HepG2 (cell line): ENCODE data around the gene YWHAH. TPM values are rescaled to one million over a fixed set of nuclear protein-coding genes. Genes with fewer than 3 reads are reported as not detected.

Source experiments
- BHLHE40 ChIP-seq: IDR thresholded peaks from 2 replicates; pipeline ENCODE4 v1.6.1; 2011; ENCODE audit warnings: low read length, improper control_type of control experiment
- CAMTA2 ChIP-seq: sonication (generic); formaldehyde crosslinking; IDR thresholded peaks from 2 replicates; pipeline ENCODE4 v1.4.0; 2020; ENCODE audit warnings: mild to moderate bottlenecking, missing genetic modification reagents, borderline replicate concordance
- CERS6 ChIP-seq: sonication (generic); formaldehyde crosslinking; IDR thresholded peaks from 2 replicates; pipeline ENCODE4 v1.5.0; 2020; ENCODE audit warnings: missing genetic modification reagents
- CREB1 ChIP-seq, 2 experiments: fragments of 450-650 bp in 1 of 2; IDR thresholded peaks; 2 replicates each; pipeline ENCODE4 v1.6.1; 2016 to 2017; ENCODE audit warnings: control low read depth in 1 of 2, mild to moderate bottlenecking in 1 of 2, missing compliant biosample characterization in 1 of 2, missing genetic modification characterization in 1 of 2
- ELF1 ChIP-seq: sonication (generic); formaldehyde crosslinking; IDR thresholded peaks from 2 replicates; pipeline ENCODE4 v1.4.0; 2020; ENCODE audit warnings: missing genetic modification reagents
- FOXA3 ChIP-seq: IDR thresholded peaks from 2 replicates; pipeline ENCODE4 v1.6.1; 2016; ENCODE audit warnings: missing genetic modification reagents, missing compliant biosample characterization
- FOXK2 ChIP-seq: fragments of 450-650 bp; IDR thresholded peaks from 2 replicates; pipeline ENCODE4 v1.6.1; 2016
- GTF3A ChIP-seq: sonication (generic); formaldehyde crosslinking; conservative IDR thresholded peaks from 2 replicates; pipeline ENCODE4 v1.4.0; 2020; ENCODE audit warnings: mild to moderate bottlenecking, missing genetic modification reagents
- GZF1 ChIP-seq: sonication (generic); formaldehyde crosslinking; IDR thresholded peaks from 2 replicates; pipeline ENCODE4 v1.5.1; 2020; ENCODE audit warnings: mild to moderate bottlenecking, missing genetic modification reagents
- HNF4G ChIP-seq, 2 experiments: sonication (generic) in 1 of 2; formaldehyde crosslinking in 1 of 2; IDR thresholded peaks; 2 replicates each; pipeline versions ENCODE4 v1.4.0 to v1.6.1; 2011 to 2020; ENCODE audit warnings: borderline replicate concordance in 2 of 2, low read depth in 2 of 2, mild to moderate bottlenecking in 2 of 2, low read length in 1 of 2, missing genetic modification reagents in 1 of 2, moderate library complexity in 1 of 2
- HNRNPH1 ChIP-seq: fragments of 200-400 bp; formaldehyde crosslinking; optimal IDR thresholded peaks from 2 replicates; pipeline ENCODE3; 2017; ENCODE audit warnings: mild to moderate bottlenecking, low read depth, low read length
- HOXA5 ChIP-seq: sonication (generic); formaldehyde crosslinking; IDR thresholded peaks from 2 replicates; pipeline ENCODE4 v1.4.0; 2020; ENCODE audit warnings: missing genetic modification reagents
- KLF13 ChIP-seq: sonication (generic); formaldehyde crosslinking; IDR thresholded peaks from 2 replicates; pipeline ENCODE4 v1.4.0; 2020; ENCODE audit warnings: mild to moderate bottlenecking, missing genetic modification reagents
- KLF16 ChIP-seq, 2 experiments: sonication (generic) in 1 of 2; formaldehyde crosslinking in 1 of 2; IDR thresholded peaks; 2 replicates each; pipeline versions ENCODE4 v1.6.1 to v1.8.0; 2016 to 2023; ENCODE audit warnings: missing genetic modification reagents in 2 of 2, missing compliant biosample characterization in 1 of 2
- PCBP1 ChIP-seq: fragments of 200-400 bp; formaldehyde crosslinking; IDR thresholded peaks from 2 replicates; pipeline ENCODE4 v1.6.1; 2017; ENCODE audit warnings: mild to moderate bottlenecking, low read depth, low read length, borderline replicate concordance
- POLR2G ChIP-seq: fragments of 200-400 bp; formaldehyde crosslinking; IDR thresholded peaks from 2 replicates; pipeline ENCODE4 v1.6.1; 2018; ENCODE audit warnings: mild to moderate bottlenecking, low read depth, low read length, moderate library complexity
- SIN3A ChIP-seq: IDR thresholded peaks from 2 replicates; pipeline ENCODE4 v1.6.1; 2011; ENCODE audit warnings: low read depth, mild to moderate bottlenecking, control low read depth, low read length, borderline replicate concordance
- ZNF160 ChIP-seq: sonication (generic); formaldehyde crosslinking; IDR thresholded peaks from 2 replicates; pipeline ENCODE4 v1.8.0; 2022; ENCODE audit warnings: mild to moderate bottlenecking, inconsistent platforms, missing genetic modification reagents
- ZNF331 ChIP-seq: sonication (generic); formaldehyde crosslinking; IDR thresholded peaks from 2 replicates; pipeline ENCODE4 v1.4.0; 2020; ENCODE audit warnings: missing genetic modification reagents
- ZNF468 ChIP-seq: sonication (generic); formaldehyde crosslinking; IDR thresholded peaks from 2 replicates; pipeline ENCODE4 v1.8.0; 2022; ENCODE audit warnings: mild to moderate bottlenecking, moderate library complexity, missing genetic modification reagents
- polyA plus RNA-seq, 8 experiments: library from polyadenylated mRNA; depleted of rRNA in 3 of 8; stranded (reverse) in 7 of 8; unstranded in 1 of 8; fragments of >200 nt; fragmentation: Illumina TruSeq in 4 of 8; extraction: Trizol in 4 of 8; gene quantifications; 2 replicates each; pipeline versions ENCODE4 v1.2.1 to v1.2.3, GENCODE V29; 2011 to 2016; ENCODE audit warnings: low read depth in 4 of 8, missing spikeins in 1 of 8, mixed read lengths in 1 of 8; ENCODE audit not compliant: insufficient read depth in 1 of 8
- total RNA-seq, 5 experiments: library from RNA; depleted of rRNA; stranded (reverse); fragments of >200 nt; fragmentation: Illumina TruSeq; extraction: Trizol; gene quantifications; 2 replicates each; pipeline ENCODE4 v1.2.3, GENCODE V29; 2016; ENCODE audit warnings: low read depth in 1 of 5
- TF ChIP-seq, protein P1 (sequence below): sonication (generic); formaldehyde crosslinking; IDR thresholded peaks from 2 replicates; pipeline ENCODE4 v1.5.1; 2020; ENCODE audit warnings: mild to moderate bottlenecking, missing genetic modification reagents, borderline replicate concordance
- TF ChIP-seq, protein P2 (sequence below), 2 experiments: fragments of 450-650 bp in 1 of 2; sonication (generic) in 1 of 2; formaldehyde crosslinking; IDR thresholded peaks; 2 replicates each; pipeline versions ENCODE4 v1.5.0 to v1.8.0; 2020 to 2022; ENCODE audit warnings: mild to moderate bottlenecking in 1 of 2, missing genetic modification reagents in 1 of 2

YWHAH gene
- total and polyA plus RNA-seq, 2 of the 13 experiments (the other 11 are each of a cell fraction or from before 2014, with no cell fraction given) = 35.6 to 92.7 TPM

- TF ChIP-seq, protein P1, sequence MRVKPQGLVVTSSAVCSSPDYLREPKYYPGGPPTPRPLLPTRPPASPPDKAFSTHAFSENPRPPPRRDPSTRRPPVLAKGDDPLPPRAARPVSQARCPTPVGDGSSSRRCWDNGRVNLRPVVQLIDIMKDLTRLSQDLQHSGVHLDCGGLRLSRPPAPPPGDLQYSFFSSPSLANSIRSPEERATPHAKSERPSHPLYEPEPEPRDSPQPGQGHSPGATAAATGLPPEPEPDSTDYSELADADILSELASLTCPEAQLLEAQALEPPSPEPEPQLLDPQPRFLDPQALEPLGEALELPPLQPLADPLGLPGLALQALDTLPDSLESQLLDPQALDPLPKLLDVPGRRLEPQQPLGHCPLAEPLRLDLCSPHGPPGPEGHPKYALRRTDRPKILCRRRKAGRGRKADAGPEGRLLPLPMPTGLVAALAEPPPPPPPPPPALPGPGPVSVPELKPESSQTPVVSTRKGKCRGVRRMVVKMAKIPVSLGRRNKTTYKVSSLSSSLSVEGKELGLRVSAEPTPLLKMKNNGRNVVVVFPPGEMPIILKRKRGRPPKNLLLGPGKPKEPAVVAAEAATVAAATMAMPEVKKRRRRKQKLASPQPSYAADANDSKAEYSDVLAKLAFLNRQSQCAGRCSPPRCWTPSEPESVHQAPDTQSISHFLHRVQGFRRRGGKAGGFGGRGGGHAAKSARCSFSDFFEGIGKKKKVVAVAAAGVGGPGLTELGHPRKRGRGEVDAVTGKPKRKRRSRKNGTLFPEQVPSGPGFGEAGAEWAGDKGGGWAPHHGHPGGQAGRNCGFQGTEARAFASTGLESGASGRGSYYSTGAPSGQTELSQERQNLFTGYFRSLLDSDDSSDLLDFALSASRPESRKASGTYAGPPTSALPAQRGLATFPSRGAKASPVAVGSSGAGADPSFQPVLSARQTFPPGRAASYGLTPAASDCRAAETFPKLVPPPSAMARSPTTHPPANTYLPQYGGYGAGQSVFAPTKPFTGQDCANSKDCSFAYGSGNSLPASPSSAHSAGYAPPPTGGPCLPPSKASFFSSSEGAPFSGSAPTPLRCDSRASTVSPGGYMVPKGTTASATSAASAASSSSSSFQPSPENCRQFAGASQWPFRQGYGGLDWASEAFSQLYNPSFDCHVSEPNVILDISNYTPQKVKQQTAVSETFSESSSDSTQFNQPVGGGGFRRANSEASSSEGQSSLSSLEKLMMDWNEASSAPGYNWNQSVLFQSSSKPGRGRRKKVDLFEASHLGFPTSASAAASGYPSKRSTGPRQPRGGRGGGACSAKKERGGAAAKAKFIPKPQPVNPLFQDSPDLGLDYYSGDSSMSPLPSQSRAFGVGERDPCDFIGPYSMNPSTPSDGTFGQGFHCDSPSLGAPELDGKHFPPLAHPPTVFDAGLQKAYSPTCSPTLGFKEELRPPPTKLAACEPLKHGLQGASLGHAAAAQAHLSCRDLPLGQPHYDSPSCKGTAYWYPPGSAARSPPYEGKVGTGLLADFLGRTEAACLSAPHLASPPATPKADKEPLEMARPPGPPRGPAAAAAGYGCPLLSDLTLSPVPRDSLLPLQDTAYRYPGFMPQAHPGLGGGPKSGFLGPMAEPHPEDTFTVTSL (CRISPR knock-in tag) = no peak
- TF ChIP-seq, protein P2, sequence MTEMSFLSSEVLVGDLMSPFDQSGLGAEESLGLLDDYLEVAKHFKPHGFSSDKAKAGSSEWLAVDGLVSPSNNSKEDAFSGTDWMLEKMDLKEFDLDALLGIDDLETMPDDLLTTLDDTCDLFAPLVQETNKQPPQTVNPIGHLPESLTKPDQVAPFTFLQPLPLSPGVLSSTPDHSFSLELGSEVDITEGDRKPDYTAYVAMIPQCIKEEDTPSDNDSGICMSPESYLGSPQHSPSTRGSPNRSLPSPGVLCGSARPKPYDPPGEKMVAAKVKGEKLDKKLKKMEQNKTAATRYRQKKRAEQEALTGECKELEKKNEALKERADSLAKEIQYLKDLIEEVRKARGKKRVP (CRISPR knock-in tag; IDR thresholded peaks at IDR 0.05) = peak in 1 of 2 experiments; percentile 22; a peak in 1 of 4 replicates
- TF ChIP-seq ZNF160 = no peak
- 0 out of 2 replicates have a peak, but pooled peaks have one; percentile 4 for TF ChIP-seq BHLHE40
- TF ChIP-seq ZNF331 (CRISPR knock-in tag) = no peak; the same call in 1 of the 2 replicates
- TF ChIP-seq POLR2G = peak; percentile 77
- no peak for TF ChIP-seq ZNF468 (CRISPR knock-in tag)
- TF ChIP-seq HNF4G (IDR thresholded peaks at IDR 0.05; ENCODE audit: borderline replicate concordance, low read depth, low read length) = no peak
- no peak for TF ChIP-seq HNF4G (CRISPR knock-in tag; IDR thresholded peaks at IDR 0.05; ENCODE audit: borderline replicate concordance, low read depth)
- TF ChIP-seq CAMTA2 (CRISPR knock-in tag) = peak; percentile 44; the same call in 1 of the 2 replicates
- no peak for TF ChIP-seq HNRNPH1
- peak; percentile 51; the same call in 1 of the 2 replicates for TF ChIP-seq HOXA5 (CRISPR knock-in tag)
- TF ChIP-seq GTF3A (CRISPR knock-in tag) = no peak
- TF ChIP-seq ELF1 (CRISPR knock-in tag) = no peak
- TF ChIP-seq CERS6 = no peak
- no peak for TF ChIP-seq KLF13 (CRISPR knock-in tag)
- peak; percentile 4; the same call in 1 of the 2 replicates for TF ChIP-seq FOXA3 (CRISPR knock-in tag)
- TF ChIP-seq PCBP1 = no peak
- no peak for TF ChIP-seq SIN3A
- TF ChIP-seq CREB1 (IDR thresholded peaks at IDR 0.05) = peak; percentile 95
- TF ChIP-seq CREB1 (CRISPR knock-in tag; IDR thresholded peaks at IDR 0.05) = no peak
- TF ChIP-seq GZF1 (CRISPR knock-in tag) = 0 out of 2 replicates have a peak, but pooled peaks have one; percentile 50
- no peak for TF ChIP-seq FOXK2
- peak in 1 of 2 experiments; percentile 78; a peak in 2 of 4 replicates for TF ChIP-seq KLF16 (CRISPR knock-in tag; IDR thresholded peaks at IDR 0.05)
Measured at GRCh38 chr22:31943978-31944699, at the start of gene YWHAH (continued).
